Activated CD8-positive, alpha-beta memory T cell treated with anti-CD3 and anti-CD28 coated beads for 36 hours (primary cell): ENCODE results near the gene MTMR4. TPM values are rescaled to one million over a fixed set of nuclear protein-coding genes. Genes with fewer than 3 reads are reported as not detected.
"Not testable (repeated sequence)": the region's sequence is repeated elsewhere in the genome, so short reads cannot be mapped to it uniquely, and the experiment has no call there.

Experiments
- CTCF ChIA-PET: fragments of 350-600 bp; sonication (Branson Sonifier 250); formaldehyde crosslinking; loops from one replicate; lab custom pipeline; 2021; ENCODE audit warnings: antibody characterized with exemption; lab: Charles Lee
- POLR2A ChIA-PET: fragments of 350-600 bp; sonication (Branson Sonifier 250); formaldehyde crosslinking; loops from one replicate; lab custom pipeline; 2021; ENCODE audit warnings: antibody characterized with exemption; lab: Charles Lee
- total RNA-seq, 2 experiments: library from RNA; stranded (reverse); gene quantifications; one replicate each; pipeline ENCODE4 v1.2.3, GENCODE V29; 2021

MTMR4 gene
- total RNA-seq, 2 experiments from 2014 or later = 84.3 to 88.7 TPM

- ChIA-PET POLR2A (no interaction called here), CTCF (no interaction called here)
Measured at GRCh38 chr17:58507123-58507634, 7.3 kb downstream of the MTMR4 start.

GRCh38 chr17:58506354-58507080 lies 7.9 kb downstream of the MTMR4 start:
- ChIA-PET POLR2A (no interaction called here), CTCF (interaction anchor here (0.8 to 1.4 kb wide), 2 partner anchors 29 to 189 kb away, joined by 3 to 4 read pairs; no protein-coding TSS in a partner anchor)

DNA sequence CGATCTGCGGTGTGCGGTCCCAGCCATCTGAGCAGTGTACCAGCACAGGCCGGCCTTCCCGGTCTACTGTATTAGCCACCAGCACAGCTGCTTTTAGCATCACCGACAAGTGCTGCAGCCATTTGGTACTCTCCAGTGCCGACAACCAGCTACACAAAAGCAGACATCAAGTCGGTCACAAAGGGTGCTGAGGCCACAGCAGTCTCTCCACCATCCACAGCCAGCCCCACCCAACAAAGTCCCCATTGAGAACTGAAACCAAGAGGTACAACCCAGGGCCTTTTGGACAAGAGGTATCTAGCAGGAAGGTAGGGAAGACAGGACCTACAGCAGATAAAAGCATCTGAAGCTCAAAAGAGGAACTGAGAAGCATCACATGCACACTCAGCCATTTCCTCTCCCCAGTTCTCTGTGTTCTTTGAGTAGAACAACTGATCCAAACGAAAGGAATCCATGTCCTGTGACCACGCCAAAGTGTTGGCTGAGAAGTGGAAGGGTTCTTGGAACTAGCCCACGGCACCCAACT lies 9.5 kb downstream of the MTMR4 start:
- ChIA-PET POLR2A (no interaction called here), CTCF (interaction anchor here (1.4 kb wide), 1 partner anchor 188 kb away, joined by 4 read pairs; no protein-coding TSS in a partner anchor)

DNA sequence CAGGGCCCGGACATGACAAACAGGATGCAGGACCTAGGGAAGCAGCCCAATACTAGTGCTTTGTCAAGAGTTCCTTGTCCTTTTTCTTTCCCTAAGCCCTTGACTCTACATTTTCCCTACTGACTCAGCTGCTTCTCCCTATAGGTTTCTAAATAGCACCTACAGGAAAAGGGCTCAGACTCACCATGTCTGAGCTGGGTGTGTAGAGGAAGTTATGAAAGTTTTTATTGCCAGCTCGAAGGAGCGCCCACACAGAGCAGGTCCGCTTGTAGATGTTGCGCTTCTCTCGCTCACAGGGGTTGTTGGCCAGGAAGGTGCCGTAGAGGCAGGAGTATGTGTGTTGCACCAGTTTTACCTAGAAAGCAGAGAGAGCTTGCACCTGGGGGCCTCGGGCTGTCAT lies 10.6 kb downstream of the MTMR4 start:
- ChIA-PET CTCF (no interaction called here), POLR2A (no interaction called here)

- POLR2A ChIA-PET, CTCF ChIA-PET: not testable (repeated sequence)
Measured at GRCh38 chr17:58503134-58503533, 11.3 kb downstream of the MTMR4 start.

GRCh38 chr17:58501451-58501850 lies 13.0 kb downstream of the MTMR4 start:
- POLR2A ChIA-PET = interaction anchor here (0.5 kb wide), 1 partner anchor 554 kb away, joined by 3 read pairs; no protein-coding TSS in a partner anchor

GRCh38 chr17:58498177-58498828 lies 16.1 kb downstream of the MTMR4 start:
- POLR2A ChIA-PET = interaction anchor here (1.0 kb wide), 1 partner anchor 13 kb away, joined by 8 read pairs; no protein-coding TSS in a partner anchor
- CTCF ChIA-PET = interaction anchor here (0.6 kb wide), 1 partner anchor 468 kb away, joined by 3 read pairs; no protein-coding TSS in a partner anchor

More at GRCh38 chr17:58501451-58501850, 13.0 kb downstream of the MTMR4 start:
- CTCF ChIA-PET = interaction anchor here (1.3 to 1.6 kb wide), 2 partner anchors 13 kb away, joined by 3 to 5 read pairs; partner anchors contain the start of genes HSF5 and MTMR4

GRCh38 chr17:58493506-58493905 lies 20.9 kb downstream of the MTMR4 start:
- CTCF ChIA-PET = no interaction called here

GRCh38 chr17:58492238-58493121 lies 22.0 kb downstream of the MTMR4 start:
- POLR2A ChIA-PET = no interaction called here

More at GRCh38 chr17:58493506-58493905, 20.9 kb downstream of the MTMR4 start:
- POLR2A ChIA-PET = interaction anchor here (0.6 kb wide), 1 partner anchor 1335 kb away, joined by 6 read pairs; no protein-coding TSS in a partner anchor

DNA sequence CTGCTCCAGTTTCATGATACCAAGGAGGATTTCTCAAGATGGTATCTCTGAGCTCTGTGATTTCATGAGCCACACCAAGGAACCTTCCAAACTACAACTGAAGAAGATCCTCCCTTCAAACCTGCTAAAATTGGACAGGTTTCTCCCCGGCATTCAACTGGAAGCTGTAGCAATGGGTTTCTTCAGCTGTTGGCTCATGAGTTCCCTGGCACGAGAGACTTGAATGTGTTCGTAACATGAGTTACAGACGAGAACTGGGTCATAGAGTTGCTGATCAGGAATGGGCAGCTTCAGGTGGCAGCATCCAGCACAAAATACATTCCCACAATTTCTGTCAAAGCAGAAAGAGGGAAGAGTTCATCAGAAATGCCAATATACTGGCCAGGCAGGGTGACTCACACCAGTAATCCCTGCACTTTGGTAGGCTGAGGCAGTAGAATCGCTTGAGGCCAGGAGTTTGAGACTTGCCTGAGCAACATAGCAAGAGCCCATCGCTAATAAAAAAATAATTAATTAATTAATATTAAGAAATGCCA lies 22.9 kb downstream of the MTMR4 start:
- ChIA-PET CTCF (no interaction called here), POLR2A (interaction anchor here (0.6 kb wide), 1 partner anchor 139 kb away, joined by 3 read pairs; no protein-coding TSS in a partner anchor)

More at GRCh38 chr17:58492238-58493121, 22.0 kb downstream of the MTMR4 start:
- CTCF ChIA-PET = no interaction called here

- ChIA-PET POLR2A (interaction anchor here (0.7 to 0.9 kb wide), 4 partner anchors 30 to 203 kb away, joined by 3 read pairs; partner anchors contain the start of genes RAD51C and TEX14), CTCF (interaction anchor here (0.8 to 1.9 kb wide), 6 partner anchors 12 to 238 kb away, joined by 3 to 8 read pairs (median 4); partner anchors contain the start of gene MTMR4)
Measured at GRCh38 chr17:58488428-58488890, 26.0 kb downstream of the MTMR4 start.

- ChIA-PET POLR2A (interaction anchor here (0.7 to 0.9 kb wide), 5 partner anchors 31 to 204 kb away, joined by 3 read pairs; partner anchors contain the start of genes RAD51C and TEX14), CTCF (interaction anchor here (0.7 to 1.9 kb wide), 9 partner anchors 9 to 238 kb away, joined by 3 to 8 read pairs (median 3); partner anchors contain the start of gene MTMR4)
Measured at GRCh38 chr17:58487589-58488427, 26.6 kb downstream of the MTMR4 start, which contains the start of gene HSF5. HSF5 (minus strand) TSS chr17:58488408; CDS start chr17:58488274, 134 bp downstream.

GRCh38 chr17:58484600-58484999 lies 29.8 kb downstream of the MTMR4 start:
- ChIA-PET POLR2A (interaction anchor here (0.8 kb wide), 1 partner anchor 167 kb away, joined by 4 read pairs; no protein-coding TSS in a partner anchor), CTCF (interaction anchor here (0.7 kb wide), 1 partner anchor 122 kb away, joined by 3 read pairs; no protein-coding TSS in a partner anchor)

- POLR2A ChIA-PET, CTCF ChIA-PET: not testable (repeated sequence)
Measured at GRCh38 chr17:58481798-58482197, 32.6 kb downstream of the MTMR4 start.

GRCh38 chr17:58480090-58480489 lies 34.3 kb downstream of the MTMR4 start:
- POLR2A ChIA-PET = no interaction called here
- CTCF ChIA-PET = no interaction called here

DNA sequence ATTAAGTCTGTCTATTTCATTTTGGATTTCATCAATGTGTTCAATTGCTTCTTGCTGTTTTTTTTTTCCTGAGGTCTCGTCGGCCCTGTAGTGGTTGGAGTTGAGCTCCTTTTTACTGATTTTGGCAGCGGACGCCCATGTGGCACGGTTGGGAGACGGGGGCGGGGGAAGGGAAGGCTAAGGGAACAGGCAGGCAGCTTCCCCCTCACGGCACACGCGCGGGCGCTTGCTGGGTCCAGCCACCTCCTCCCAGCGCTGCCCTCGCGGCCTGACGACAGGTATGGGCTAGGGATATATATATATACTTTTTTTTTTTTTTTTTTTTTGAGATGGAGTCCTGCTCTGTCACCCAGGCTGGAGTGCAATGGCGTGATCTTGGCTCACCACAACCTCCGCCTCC lies 37.6 kb downstream of the MTMR4 start:
- CTCF ChIA-PET = interaction anchor here (0.5 to 0.7 kb wide), 2 partner anchors 458 to 527 kb away, joined by 3 to 4 read pairs; no protein-coding TSS in a partner anchor
- POLR2A ChIA-PET = no interaction called here

DNA sequence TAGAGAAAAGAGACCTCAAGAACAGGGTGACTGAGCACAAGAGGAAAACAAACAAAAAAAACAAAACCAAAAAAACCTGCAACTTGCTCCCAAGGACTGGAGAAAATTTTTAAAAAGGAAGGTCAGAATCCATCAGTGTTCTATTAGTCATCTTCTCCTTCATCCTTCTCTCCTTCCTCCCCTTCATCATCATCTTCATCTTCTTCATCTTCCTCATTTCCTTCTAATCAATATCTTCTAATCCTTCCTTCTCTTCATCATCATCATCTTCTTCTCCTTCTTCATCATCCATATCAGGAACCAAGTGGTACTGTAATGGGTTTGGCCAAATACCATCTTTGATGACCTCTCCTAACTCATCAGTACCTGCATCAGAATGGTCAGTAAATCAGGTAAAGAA lies 38.5 kb downstream of the MTMR4 start:
- CTCF ChIA-PET = no interaction called here
- POLR2A ChIA-PET = no interaction called here
